ENCODE results near the gene HERC2. TPM values are rescaled to one million over a fixed set of nuclear protein-coding genes. Genes with fewer than 3 reads are reported as not detected.

The HERC2 gene
- polyA plus RNA-seq, 1 of the 3 experiments (the other 2 are of a cell fraction), result 22.3 TPM

- no peak for TF ChIP-seq MAX (IDR thresholded peaks at IDR 0.05; ENCODE audit: low read depth)
- no peak for TF ChIP-seq MXI1 (IDR thresholded peaks at IDR 0.05; ENCODE audit: low read depth, low read length)
- TF ChIP-seq ZBTB33 (IDR thresholded peaks at IDR 0.05; ENCODE audit: borderline replicate concordance, low read depth), result no peak
- TF ChIP-seq RCOR1 (IDR thresholded peaks at IDR 0.05; ENCODE audit: low read length), result no peak
- TF ChIP-seq GABPA (IDR thresholded peaks at IDR 0.05; ENCODE audit: low read depth), result no peak
- TF ChIP-seq RAD21 (IDR thresholded peaks at IDR 0.05; ENCODE audit: low read length), result no peak
- no peak for TF ChIP-seq JUND (IDR thresholded peaks at IDR 0.05)
These were observed 205.2 kb downstream of the HERC2 start (continued) for GRCh38 chr15:28116521-28117431.

GRCh38 chr15:28115871-28116270 lies 206.1 kb downstream of the HERC2 start:
- no peaks in the 10 kb centered on the region for H3K79me2 ChIP-seq (ENCODE audit: insufficient read depth)
- H3K9me2 ChIP-seq, result no peaks in the 10 kb centered on the region
- H3K9me3 ChIP-seq, result no peaks in the 10 kb centered on the region
- no peaks in the 10 kb centered on the region for H3K4me1 ChIP-seq (ENCODE audit: control insufficient read depth in 1 of 2, insufficient read depth in 2 of 2, low read depth in 1 of 2, low read length in 1 of 2)
- H3K4me3 ChIP-seq (ENCODE audit: low read depth in 2 of 2, low read length in 1 of 2), result no peak overlapping the region
- no peak overlapping the region for H3K4me2 ChIP-seq
- H3K36me3 ChIP-seq (replicated peaks in 1 of 2; ENCODE audit: control insufficient read depth in 1 of 2, insufficient read depth in 2 of 2, low read length in 1 of 2), result peaks cover 18 to 71% of the 10 kb centered on the region in 2 experiments
- CTCF ChIA-PET, result interaction anchor here (0.6 to 2.7 kb wide), 5 partner anchors 10 to 1225 kb away, joined by 3 to 15 read pairs (median 6); partner anchors contain the start of gene OCA2
- DNase-seq, result no peak
- peaks cover 2% of the 10 kb centered on the region for H3F3A ChIP-seq (replicated peaks; ENCODE audit: insufficient read depth)
- no peak overlapping the region for H3K27ac ChIP-seq (ENCODE audit: low read depth in 2 of 2, low read length in 1 of 2)
- H4K20me1 ChIP-seq (ENCODE audit: insufficient read depth), result no peaks in the 10 kb centered on the region
- H3K27me3 ChIP-seq (ENCODE audit: insufficient read depth), result no peaks in the 10 kb centered on the region
- WGBS (ENCODE audit: low lambda C conversion rate), result 91% methylated on average over 11 of the region's 13 CpGs
- no peak overlapping the region for H2AFZ ChIP-seq (ENCODE audit: low read depth)
- POLR2A ChIA-PET, result no interaction called here
- H3K9ac ChIP-seq, result no peak overlapping the region
- no peak for TF ChIP-seq POLR2AphosphoS5 (IDR thresholded peaks at IDR 0.05; ENCODE audit: low read depth, low read length)
- TF ChIP-seq USF1 (IDR thresholded peaks at IDR 0.05; ENCODE audit: borderline replicate concordance, low read depth), result no peak
- TF ChIP-seq SMC3 (IDR thresholded peaks at IDR 0.05; ENCODE audit: low read depth, low read length), result no peak
- no peak for TF ChIP-seq FOXM1 (IDR thresholded peaks at IDR 0.05; ENCODE audit: low read depth)
- no peak for TF ChIP-seq USF2 (IDR thresholded peaks at IDR 0.05; ENCODE audit: borderline replicate concordance, low read depth, low read length)
- no peak for TF ChIP-seq MEF2A (IDR thresholded peaks at IDR 0.05; ENCODE audit: borderline replicate concordance, low read depth)
- no peak for TF ChIP-seq CHD2 (IDR thresholded peaks at IDR 0.05; ENCODE audit: low read length, partially characterized antibody)
- no peak for TF ChIP-seq RXRA (IDR thresholded peaks at IDR 0.05; ENCODE audit: borderline replicate concordance, low read depth)
- no peak for TF ChIP-seq RFX5 (IDR thresholded peaks at IDR 0.05; ENCODE audit: low read length)
- TF ChIP-seq GATA2 (CRISPR knock-in tag; IDR thresholded peaks at IDR 0.05), result no peak
- TF ChIP-seq REST (IDR thresholded peaks at IDR 0.05; ENCODE audit: low read depth, low read length), result no peak
- TF ChIP-seq NFIC (IDR thresholded peaks at IDR 0.05; ENCODE audit: borderline replicate concordance), result no peak
- TF ChIP-seq TEAD4 (IDR thresholded peaks at IDR 0.05; ENCODE audit: borderline replicate concordance, insufficient read depth), result no peak
- TF ChIP-seq CTCF (IDR thresholded peaks at IDR 0.05), result no peak
- no peak for TF ChIP-seq TCF12 (IDR thresholded peaks at IDR 0.05)
- TF ChIP-seq ELF1 (IDR thresholded peaks at IDR 0.05), result no peak
- no peak for TF ChIP-seq GABPA (IDR thresholded peaks at IDR 0.05; ENCODE audit: low read depth)
- no peak for TF ChIP-seq JUND (IDR thresholded peaks at IDR 0.05)

Data from SK-N-SH (cell line).